Peyer's patch (tissue), 4 donors: ENCODE results near the gene FAR2.

Experiments used
- CTCF ChIP-seq, 6 experiments: fragments of 450-650 bp in 4 of 6; fragments of 200-600 bp in 2 of 6; sonication (generic) in 1 of 6; IDR thresholded peaks; one replicate each; pipeline ENCODE4 v1.5.1; 2017 to 2019; ENCODE audit warnings: antibody characterized with exemption in 6 of 6, mild to moderate bottlenecking in 3 of 6, moderate library complexity in 1 of 6
- POLR2A ChIP-seq, 2 donors: fragments of 450-650 bp; IDR thresholded peaks; one replicate each; pipeline ENCODE4 v1.5.1; 2017; ENCODE audit warnings: antibody characterized with exemption in 2 of 2, mild to moderate bottlenecking in 2 of 2, moderate library complexity in 2 of 2

- TF ChIP-seq CTCF (IDR thresholded peaks at IDR 0.05): no peak
- TF ChIP-seq POLR2A (IDR thresholded peaks at IDR 0.05): no peak
These were observed 6.0 kb downstream of the FAR2 start for GRCh38 chr12:29155079-29155478.
